GM21526 (cell line): ENCODE results near the gene PTPRJ.
A peak's percentile ranks its signal among the peaks of the same experiment; 100 is the strongest.
"Not testable (repeated sequence)": the region's sequence is repeated elsewhere in the genome, so short reads cannot be mapped to it uniquely, and the experiment has no call there.

ENCODE experiments used
- ATAC-seq: cut with Tn5 transposase; IDR thresholded peaks from one replicate; pipeline ENCODE4 v1.9.1; 2021; ENCODE audit warnings: moderate library complexity; ENCODE audit not compliant: unreplicated experiment, low FRiP score

The PTPRJ gene

DNA sequence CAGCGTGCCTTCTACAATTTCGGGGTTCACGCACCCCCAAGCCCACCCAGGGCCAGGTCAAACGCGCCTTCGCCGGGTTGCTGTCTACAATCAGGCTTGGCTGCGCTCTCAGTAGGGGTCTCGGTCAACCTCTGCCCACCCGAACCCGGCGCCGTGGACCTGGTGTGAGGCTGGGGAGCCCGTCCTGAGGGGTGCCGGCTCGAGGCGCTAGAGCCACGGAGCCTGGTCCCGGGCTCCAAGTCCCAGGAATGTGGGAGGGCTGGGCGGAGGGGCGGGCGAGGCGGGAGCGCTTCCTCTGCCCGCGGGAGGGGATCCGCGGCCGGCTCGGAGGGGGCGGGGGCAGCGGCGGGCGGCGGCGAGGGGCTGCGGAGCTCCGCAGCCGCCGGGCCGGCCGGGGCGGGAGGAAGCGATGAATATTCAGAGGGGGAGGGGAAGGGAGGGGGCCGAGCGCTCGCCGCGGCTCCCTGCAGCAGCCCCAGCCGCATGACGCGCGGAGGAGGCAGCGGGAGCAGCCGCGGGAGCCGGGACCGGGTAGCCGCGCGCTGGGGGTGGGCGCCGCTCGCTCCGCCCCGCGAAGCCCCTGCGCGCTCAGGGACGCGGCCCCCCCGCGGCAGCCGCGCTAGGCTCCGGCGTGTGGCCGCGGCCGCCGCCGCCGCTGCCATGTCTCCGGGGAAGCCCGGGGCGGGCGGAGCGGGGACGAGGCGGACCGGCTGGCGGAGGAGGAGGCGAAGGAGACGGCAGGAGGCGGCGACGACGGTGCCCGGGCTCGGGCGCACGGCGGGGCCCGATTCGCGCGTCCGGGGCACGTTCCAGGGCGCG lies at the start of gene PTPRJ:
PTPRJ (plus strand) TSS at position 472 of the 819 bp plus-strand sequence. CDS start 354 bp downstream, outside the sequence.
- ATAC-seq = peak; percentile 49

DNA sequence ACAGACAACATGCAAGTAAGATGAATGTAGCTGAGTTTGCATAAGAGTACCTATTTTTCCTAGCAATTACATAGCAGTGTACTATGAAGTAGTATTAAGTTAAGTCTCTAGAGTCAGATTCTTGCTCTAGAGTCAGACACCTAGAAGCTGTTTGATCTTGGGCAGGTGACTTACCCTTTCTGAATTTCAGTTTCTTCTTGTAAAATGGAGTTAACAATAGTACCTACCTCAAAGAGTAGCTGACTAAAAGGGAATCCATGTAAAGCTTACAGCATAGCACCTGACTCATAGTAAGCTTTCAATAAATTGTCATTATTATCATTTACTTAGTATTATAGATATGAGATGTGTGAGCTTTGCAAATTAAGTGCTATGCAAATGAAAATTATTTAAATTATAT lies 47.8 kb upstream of the PTPRJ start:
- ATAC-seq = no peak

DNA sequence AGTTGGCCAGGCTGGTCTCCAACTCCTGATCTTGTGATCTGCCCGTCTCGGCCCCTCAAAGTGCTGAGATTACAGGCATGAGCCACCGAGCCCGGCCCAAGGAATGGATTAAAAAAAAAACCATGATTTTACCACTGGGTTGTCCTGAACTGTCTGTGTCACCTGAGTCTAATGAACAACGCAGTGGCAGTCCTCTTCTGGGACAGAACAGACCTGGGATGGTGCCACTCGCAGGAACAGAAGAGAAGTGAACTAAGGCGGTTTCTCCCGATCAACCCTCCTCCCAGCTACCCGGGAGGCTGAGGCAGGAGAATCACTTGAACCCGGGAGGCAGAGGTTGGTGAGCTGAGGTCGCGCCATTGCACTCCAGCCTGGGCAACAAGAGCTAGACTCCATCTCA lies 46.6 kb upstream of the PTPRJ start:
- ATAC-seq = not testable (repeated sequence)

DNA sequence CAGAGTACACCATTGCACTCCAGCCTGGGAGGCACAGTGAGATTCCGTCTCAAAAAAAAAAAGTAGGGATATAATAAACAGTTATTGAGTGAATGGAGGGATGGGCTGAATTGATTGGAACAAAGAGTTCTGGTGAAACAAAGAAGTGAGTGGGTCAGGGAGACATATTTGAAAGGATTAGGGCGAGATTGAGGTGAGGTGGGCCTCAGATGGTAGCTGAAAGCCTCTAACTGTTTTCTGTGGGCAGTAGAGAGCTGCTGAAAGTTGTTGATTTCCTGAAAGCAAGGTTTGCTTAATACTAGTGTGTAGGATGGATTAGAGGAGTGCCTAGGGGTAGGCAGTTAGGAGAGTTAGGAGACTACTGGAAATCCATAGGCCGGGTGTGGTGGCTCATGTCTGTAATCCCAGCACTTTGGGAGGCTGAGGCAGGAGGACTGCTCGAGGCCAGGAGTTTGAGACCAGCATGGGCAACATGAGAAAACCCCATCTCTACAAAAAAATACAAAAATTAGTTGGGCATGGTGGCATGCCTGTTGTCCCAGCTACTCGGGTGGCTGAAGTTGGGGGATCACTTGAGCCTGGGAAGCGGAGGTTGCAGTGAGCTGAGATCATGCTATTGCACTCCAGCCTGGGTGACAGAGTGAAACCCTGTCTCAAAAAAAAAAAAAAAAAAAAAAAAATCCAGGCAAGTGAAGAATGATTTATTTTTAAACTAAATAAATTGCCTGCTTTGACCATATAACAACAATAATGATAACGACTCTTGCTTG lies 41.4 kb upstream of the PTPRJ start:
- no peak for ATAC-seq

DNA sequence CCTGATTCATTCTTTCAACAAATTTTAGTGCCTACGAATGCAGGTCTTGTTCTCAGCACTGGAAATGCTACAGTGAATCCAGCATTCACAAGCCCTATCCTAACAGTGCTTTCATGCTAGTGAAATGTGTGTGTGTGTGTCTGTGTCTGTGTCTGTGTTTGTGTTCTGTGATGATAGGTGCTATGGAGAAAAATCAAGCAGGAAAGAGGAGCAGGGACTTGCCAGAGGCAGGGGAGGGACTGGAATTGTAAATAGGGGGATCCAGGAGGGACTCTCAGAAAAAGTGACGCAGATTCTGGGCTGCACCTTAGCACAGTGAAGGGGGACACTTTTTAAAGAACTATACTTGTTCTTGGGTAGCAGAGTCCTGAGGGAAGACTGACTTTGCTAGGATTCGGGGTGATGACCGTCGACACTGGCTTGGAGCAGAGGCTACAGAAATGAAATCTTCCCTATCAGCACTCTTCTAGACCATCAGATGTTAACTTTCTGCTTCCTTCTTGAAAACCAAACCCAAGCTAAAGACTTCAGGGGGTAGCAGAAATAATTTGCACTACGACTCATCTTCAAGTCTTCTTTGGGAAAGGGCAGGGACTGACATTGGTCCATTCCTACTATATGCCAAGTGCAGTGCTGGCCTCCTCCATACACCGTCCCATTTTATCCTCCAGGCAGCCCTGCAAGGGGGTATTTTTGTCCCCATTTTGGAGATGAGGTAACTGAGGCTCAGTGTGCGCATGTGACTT lies 39.3 kb upstream of the PTPRJ start:
- no peak for ATAC-seq

DNA sequence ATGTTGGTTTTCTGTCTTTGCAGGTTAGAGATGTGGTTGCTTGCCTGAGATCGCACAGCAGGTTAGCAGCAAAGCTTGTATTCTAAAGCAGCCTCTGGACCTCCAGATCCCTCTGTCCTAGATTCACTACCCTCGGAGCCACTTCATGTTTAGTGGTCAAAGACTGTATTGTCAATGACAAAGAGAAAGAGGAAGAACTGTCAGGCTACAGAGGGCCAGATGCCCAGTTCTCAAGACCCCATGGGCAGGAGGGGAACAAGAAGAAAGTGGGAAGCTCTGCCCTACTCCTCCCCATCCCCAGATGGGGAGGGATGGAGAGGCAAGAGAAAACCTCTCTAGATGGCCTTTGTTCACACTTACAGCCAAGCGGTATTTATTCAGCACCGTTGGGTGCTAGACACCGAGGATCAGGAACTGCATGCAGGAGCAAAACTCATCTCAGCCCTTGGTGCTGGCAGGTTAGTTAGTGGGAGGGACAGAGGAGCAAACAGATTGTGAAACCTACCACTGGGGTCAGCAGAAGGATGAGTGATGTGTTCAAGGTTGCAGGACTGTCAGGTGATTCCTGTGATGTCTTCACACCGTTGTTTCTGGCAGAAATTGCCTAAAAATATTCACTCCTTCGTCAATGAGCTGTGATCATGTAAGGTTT lies 38.3 kb upstream of the PTPRJ start:
- ATAC-seq = no peak

DNA sequence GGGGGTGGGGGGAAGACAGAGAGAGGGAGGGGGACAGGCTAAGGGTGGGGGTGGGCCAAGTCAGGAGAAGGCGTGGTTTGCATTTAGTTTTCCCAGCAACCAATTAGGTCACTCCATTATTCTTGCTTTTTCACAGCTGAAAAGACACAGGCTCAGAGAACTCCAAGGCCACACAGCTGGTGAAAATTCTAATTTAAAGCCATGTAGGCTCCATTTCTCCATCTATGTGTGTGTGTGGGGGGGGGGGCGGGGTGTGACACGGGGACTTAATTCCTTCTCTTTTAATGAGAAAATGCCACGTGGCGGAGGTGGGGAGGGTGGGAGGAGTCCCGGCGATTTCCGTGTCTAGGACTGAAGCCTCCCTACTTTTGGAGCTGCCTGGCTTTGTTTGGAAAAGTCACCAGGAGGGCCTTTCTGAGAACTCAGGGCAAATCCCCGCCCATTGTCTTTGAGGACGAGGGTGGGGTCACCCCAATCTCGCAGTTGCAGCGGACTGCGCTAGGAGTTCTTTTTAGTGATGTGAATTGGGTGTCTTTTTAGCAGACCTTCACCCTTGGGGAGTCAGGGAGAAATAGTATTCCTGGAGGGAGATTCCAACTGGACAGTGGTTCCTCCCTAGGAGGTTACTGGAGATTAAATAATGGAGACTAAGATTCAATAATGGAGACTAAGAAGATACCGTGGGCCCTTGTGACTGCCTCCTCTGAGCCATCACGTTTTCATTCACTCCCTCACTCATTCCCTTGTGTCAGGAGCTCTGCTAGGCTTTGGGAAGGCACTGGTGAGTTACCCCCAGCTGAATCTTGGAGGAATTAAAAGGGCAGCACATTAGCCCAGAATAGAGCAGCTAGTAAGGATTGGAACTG lies 36.4 kb upstream of the PTPRJ start:
- ATAC-seq = no peak

DNA sequence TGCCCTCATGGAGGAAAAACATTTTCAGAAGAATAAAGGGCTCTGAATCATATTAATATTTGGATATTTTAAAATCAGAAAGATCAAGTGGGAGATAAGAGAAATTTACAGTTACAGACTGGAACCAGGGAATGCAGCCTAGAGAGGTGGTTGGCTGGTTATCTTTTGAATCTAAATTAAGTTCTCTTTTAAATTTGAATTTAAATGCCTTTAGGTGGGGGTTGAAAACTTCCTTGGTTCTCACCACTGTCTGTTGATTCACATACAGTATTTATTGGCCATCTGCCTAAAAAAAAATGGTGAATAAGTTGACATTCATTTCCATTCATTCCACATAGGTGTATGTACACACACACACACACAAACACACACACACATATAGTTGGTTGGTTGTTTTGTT lies 35.7 kb upstream of the PTPRJ start:
- no peak for ATAC-seq

DNA sequence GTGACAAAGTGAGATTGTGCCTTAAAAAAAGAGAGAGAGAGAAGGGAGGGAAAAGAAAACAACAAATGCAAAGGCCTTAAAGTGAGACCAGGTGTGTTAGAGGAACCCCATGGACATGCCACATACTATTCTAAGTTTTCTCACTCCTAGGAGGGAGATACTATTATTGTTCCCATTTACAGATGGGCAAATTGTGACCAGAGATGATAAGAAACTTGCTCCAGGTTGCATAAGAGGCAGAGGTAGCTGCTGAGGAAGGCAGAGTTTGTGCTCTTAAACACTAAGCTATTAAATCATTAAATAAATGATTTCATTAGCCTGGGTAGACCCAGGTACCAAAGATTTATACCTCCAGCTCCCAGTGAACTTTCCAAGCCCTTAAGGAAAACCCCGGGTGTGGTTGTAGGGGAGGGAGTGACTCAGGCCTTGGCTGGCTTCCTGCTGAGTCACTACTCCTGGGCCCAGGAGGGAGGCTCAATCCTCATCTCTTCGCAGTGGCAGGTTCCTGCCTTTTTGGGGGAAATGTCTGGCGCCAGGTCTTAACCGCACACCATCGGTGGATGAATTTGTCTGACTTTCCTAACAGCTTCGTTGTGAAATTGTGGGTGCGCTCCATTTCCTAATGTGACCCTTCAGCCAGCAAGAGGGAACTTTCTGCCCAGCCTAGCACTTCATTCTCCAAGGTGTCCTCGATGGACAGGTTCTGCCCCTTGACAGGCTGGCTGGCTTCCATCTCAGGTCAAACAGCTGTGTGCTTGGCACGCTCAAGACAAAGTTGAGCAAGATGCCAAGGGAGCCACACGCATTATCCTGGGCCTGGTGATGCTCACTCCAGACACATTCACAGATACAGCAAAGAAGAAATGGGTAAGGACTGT lies 33.4 kb upstream of the PTPRJ start:
- no peak for ATAC-seq

DNA sequence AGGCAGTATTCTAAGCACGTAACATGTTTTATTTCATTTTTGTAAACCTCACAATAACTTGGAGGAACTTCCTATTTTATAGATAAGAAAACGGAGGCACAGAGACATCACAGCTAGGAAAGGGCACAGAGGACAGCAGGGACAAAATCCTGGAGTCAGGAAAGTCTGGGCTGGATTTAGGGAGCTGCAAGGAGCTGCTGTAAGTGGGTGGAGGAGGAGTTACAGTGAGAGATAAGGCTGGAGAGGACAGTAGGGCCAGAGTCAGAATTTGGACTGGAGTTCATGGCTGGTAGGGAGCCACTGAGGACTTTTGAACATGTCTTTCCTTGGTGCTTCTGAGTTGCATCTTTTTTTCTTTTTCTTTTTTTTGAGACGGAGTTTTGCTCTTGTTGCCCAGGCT lies 32.2 kb upstream of the PTPRJ start:
- ATAC-seq = no peak

DNA sequence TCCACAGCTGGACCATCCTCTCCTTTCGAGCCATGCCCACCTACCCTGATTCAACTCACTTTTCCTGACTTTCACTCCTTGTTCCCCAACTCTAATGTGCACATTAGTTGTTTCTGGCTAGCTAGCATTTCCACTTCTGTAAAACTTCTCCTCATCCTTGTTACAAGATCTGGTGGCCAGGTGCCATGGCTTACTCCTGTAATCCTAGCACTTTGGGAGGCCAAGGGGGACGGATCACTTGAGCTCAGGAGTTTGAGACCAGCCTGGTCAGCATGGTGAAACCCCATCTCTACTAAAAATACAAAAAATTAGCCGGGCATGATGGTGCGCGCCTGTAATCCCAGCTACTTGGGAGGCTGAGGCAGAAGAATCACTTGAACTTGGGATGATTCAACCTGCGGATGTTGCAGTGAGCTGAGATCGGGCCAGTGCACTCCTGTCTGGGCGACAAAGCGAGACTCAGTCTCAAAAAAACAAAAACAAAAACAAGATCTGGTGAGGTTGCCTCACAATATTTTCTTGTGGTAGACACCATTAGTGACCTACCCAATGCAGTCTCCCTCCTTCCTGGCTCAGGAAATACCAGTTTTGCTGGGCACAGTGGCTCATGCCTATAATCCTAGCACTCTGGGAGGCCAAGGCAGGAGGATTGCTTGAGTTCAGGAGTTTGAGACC lies 31.2 kb upstream of the PTPRJ start:
- ATAC-seq = not testable (repeated sequence)

DNA sequence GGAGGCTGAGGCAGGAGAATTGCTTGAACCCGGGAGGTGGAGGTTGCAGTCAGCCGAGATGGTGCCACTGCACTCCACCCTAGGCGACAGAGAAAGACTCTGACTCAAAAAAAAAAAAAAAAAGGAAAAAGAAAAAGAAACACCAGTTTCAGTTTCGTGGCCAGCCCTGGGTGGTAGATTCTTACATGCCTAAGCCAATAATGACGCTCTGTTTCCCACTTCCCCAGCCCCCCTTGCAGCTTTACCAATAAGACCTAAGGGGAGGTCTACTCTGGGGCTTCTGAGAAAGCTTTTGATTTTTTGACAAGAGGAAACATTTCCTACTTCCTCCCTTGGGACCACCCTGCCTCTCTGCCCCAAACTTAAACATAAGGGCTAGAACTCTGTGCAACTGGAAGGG lies 30.0 kb upstream of the PTPRJ start:
- ATAC-seq = no peak

DNA sequence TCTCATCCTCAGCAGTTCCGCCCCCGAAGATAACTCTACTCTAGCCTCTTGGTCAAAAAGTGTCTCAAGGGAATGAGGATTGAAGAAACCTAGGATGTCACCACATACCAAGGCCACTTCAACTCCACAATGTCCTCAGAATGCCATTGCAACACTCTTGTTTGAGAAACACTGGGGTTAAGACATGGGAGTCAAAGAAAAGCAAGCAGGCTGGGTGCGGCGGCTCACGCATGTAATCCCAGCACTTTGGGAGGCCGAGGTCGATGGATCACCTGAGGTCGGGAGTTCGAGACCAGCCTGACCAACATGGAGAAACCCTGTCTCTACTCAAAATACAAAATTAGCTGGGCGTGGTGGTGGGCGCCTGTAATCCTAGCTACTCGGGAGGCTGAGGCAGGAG lies 28.9 kb upstream of the PTPRJ start:
- ATAC-seq = not testable (repeated sequence)

DNA sequence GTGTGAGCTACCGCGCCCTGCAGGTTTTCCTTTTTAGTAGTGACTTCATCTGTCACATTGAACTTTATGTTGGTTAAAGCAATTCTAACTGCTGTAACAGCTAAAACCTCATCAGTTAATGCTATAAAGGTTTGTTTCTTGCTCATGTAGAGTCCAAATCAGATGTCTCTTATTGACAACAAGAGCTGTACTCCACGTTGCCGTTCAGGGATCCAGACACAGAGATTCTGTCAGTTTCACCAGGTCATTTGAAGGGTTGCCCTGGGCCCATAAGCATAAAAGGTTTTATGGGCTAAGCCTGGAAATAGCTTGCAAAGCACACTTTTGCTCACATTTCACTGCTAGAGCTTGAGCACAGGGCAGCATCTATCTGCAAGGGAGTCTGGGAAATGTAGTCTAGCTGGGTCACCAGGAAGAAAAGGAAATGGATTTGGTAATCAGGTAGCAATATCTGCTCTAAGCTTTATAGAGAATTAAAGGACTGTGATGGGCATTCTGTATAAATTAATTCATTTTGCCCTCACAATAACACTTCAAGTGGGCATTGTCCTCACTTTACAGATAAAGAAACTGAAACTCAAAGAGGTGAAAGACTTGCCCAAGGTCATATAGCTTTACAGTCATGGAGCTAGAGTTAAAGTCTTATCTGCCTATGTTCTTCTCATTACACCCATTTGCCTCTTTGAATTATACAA lies 25.2 kb upstream of the PTPRJ start:
- no peak for ATAC-seq

DNA sequence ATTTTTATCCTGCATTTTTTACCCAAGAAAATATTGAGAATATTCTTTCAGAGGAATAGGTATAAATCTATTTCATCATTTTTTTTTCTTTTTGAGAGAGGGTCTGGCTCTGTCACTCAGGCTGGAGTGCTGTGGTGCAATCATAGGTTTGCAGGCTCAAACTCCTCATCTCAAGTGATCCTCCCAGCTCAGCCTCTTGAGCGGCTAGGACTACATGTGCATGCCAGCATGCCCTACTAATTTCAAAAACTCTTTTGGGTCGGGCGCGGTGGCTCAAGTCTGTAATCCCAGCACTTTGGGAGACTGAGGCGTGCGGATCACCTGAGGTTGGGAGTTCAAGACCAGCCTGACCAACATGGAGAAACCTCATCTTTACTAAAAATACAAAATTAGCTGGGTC lies 20.3 kb upstream of the PTPRJ start:
- ATAC-seq = no peak

DNA sequence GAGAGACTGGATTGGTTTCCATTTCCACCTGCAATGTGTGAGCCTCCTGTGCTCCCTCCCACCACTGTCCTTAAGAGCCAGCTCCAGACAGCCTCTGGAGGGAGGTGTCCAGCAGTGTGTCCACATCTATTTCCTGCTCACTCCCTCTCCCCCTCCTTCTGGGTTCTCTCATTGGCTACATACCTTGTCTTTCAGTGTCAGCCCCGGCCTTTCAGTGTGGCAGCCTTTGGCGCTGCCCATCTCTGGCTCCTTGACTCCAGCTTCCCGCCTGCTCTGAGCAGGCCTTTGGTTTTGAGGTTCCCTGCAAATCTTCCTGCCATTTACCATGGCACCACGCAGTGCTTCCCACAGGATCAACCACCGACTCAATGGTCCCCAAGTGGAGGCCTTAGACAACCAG lies 19.0 kb upstream of the PTPRJ start:
- ATAC-seq = no peak

DNA sequence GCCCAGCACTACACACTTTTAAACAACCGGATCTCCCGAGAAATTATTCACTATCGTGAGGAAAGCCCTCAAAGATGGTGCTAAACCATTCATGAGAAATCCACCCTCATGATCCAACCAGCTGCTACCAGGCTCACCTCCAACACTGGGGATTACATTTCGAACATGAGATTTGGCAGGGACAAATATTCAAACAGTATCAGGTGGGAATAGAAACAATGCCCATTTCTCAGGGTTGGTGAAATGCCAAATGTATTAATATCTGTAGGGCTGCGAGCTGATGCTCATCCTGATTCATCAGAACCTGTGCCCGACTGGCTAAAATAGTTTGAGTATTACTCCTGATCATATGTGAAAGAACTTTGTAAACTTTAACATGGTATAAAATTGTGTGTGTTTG lies 15.8 kb upstream of the PTPRJ start:
- no peak for ATAC-seq
